ENCODE results near the gene EFEMP1. TPM values are rescaled to one million over a fixed set of nuclear protein-coding genes. Genes with fewer than 3 reads are reported as not detected.

EFEMP1 gene
- total and polyA plus RNA-seq, 2 of the 13 experiments (the other 11 are each of a cell fraction or from before 2014, with no cell fraction given), result not detected

DNA sequence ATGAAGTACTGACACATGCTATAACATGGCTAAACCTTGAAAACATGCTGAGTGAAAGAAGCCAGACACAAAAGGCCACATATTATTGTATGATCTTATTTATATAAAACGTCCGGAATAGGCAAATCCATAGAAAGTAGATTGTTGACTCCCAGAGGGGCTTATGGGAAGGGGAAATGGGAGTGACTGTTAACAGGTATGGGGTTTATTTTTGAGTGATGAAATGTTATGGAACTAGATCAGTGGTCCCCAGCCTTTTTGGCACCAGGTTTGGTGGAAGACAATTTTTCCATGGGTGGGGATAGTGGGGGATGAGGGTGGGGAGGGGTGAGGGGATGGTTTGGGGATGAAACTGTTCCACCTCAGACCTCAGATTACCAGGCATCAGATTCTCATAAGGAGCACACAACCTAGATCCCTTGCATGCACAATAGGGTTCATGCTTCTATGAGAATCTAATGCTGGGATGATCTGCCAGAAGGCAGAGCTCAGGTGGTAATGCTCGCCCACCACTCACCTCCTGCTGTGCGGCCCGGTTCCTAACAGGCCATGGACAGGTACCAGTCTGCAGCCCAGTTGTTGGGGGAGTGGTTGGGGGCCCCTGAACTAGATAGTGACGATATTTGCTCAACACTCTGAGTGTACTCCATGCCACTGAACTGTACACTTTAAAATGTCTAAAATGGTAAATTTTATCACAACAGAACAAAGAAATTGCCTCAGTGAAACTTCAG, 59.1 kb downstream of the EFEMP1 start:
- TF ChIP-seq SYNCRIP (IDR thresholded peaks at IDR 0.05; ENCODE audit: insufficient read depth, low read depth, low read length) (no peak), NFIC (IDR thresholded peaks at IDR 0.05; ENCODE audit: low read length) (no peak), ZNF12 (CRISPR knock-in tag; IDR thresholded peaks at IDR 0.05) (no peak), ZSCAN21 (CRISPR knock-in tag; IDR thresholded peaks at IDR 0.05; ENCODE audit: borderline replicate concordance) (no peak)
- TF ChIP-seq, protein P1, sequence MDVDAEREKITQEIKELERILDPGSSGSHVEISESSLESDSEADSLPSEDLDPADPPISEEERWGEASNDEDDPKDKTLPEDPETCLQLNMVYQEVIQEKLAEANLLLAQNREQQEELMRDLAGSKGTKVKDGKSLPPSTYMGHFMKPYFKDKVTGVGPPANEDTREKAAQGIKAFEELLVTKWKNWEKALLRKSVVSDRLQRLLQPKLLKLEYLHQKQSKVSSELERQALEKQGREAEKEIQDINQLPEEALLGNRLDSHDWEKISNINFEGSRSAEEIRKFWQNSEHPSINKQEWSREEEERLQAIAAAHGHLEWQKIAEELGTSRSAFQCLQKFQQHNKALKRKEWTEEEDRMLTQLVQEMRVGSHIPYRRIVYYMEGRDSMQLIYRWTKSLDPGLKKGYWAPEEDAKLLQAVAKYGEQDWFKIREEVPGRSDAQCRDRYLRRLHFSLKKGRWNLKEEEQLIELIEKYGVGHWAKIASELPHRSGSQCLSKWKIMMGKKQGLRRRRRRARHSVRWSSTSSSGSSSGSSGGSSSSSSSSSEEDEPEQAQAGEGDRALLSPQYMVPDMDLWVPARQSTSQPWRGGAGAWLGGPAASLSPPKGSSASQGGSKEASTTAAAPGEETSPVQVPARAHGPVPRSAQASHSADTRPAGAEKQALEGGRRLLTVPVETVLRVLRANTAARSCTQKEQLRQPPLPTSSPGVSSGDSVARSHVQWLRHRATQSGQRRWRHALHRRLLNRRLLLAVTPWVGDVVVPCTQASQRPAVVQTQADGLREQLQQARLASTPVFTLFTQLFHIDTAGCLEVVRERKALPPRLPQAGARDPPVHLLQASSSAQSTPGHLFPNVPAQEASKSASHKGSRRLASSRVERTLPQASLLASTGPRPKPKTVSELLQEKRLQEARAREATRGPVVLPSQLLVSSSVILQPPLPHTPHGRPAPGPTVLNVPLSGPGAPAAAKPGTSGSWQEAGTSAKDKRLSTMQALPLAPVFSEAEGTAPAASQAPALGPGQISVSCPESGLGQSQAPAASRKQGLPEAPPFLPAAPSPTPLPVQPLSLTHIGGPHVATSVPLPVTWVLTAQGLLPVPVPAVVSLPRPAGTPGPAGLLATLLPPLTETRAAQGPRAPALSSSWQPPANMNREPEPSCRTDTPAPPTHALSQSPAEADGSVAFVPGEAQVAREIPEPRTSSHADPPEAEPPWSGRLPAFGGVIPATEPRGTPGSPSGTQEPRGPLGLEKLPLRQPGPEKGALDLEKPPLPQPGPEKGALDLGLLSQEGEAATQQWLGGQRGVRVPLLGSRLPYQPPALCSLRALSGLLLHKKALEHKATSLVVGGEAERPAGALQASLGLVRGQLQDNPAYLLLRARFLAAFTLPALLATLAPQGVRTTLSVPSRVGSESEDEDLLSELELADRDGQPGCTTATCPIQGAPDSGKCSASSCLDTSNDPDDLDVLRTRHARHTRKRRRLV (CRISPR knock-in tag; IDR thresholded peaks at IDR 0.05), result no peak
- TF ChIP-seq, protein P2, sequence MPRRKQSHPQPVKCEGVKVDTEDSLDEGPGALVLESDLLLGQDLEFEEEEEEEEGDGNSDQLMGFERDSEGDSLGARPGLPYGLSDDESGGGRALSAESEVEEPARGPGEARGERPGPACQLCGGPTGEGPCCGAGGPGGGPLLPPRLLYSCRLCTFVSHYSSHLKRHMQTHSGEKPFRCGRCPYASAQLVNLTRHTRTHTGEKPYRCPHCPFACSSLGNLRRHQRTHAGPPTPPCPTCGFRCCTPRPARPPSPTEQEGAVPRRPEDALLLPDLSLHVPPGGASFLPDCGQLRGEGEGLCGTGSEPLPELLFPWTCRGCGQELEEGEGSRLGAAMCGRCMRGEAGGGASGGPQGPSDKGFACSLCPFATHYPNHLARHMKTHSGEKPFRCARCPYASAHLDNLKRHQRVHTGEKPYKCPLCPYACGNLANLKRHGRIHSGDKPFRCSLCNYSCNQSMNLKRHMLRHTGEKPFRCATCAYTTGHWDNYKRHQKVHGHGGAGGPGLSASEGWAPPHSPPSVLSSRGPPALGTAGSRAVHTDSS (CRISPR knock-in tag; conservative IDR thresholded peaks at IDR 0.05), result no peak
- TF ChIP-seq, protein P3, sequence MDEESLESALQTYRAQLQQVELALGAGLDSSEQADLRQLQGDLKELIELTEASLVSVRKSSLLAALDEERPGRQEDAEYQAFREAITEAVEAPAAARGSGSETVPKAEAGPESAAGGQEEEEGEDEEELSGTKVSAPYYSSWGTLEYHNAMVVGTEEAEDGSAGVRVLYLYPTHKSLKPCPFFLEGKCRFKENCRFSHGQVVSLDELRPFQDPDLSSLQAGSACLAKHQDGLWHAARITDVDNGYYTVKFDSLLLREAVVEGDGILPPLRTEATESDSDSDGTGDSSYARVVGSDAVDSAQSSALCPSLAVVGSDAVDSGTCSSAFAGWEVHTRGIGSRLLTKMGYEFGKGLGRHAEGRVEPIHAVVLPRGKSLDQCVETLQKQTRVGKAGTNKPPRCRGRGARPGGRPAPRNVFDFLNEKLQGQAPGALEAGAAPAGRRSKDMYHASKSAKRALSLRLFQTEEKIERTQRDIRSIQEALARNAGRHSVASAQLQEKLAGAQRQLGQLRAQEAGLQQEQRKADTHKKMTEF (CRISPR knock-in tag; IDR thresholded peaks at IDR 0.05), result no peak
- Histone ChIP-seq H4K20me1 (ENCODE audit: insufficient read depth, low read length) (no peaks in the 10 kb centered on the region), H3K79me2 (ENCODE audit: insufficient read depth, low read length) (no peaks in the 10 kb centered on the region), H3K27me3 (ENCODE audit: control insufficient read depth in 1 of 2, insufficient read depth in 2 of 2, low read length in 2 of 2) (no peaks in the 10 kb centered on the region), H3K4me3 (replicated peaks in 1 of 3; ENCODE audit: insufficient read depth in 1 of 3, low read depth in 2 of 3, low read length in 3 of 3) (no peak overlapping the region), H3K27ac (ENCODE audit: extremely low read length, insufficient read depth, low read length) (no peak overlapping the region), H3K4me2 (ENCODE audit: low read depth, low read length) (no peak overlapping the region), H2AFZ (ENCODE audit: low read length) (no peak overlapping the region), H3K9ac (ENCODE audit: insufficient read depth, low read depth, low read length) (no peak overlapping the region), H3K9me3 (ENCODE audit: low read length) (no peaks in the 10 kb centered on the region), H3K36me3 (replicated peaks in 1 of 2; ENCODE audit: control insufficient read depth in 1 of 2, insufficient read depth in 2 of 2, low read length in 2 of 2) (no peaks in the 10 kb centered on the region), H3K4me1 (ENCODE audit: insufficient read depth, low read length) (no peaks in the 10 kb centered on the region)
- BruUV-seq (replicated peaks), result no TSS peak
- WGBS (ENCODE audit: low lambda C conversion rate), result 11% methylated on average over 6 of the region's 6 CpGs
- CTCF ChIA-PET (ENCODE audit: low intra/inter-chr PET ratio, low total read pairs), result no interaction called here
- no peak for ATAC-seq
- FAIRE-seq, result no peak
- in situ Hi-C loops (cut with HindIII; ENCODE audit: extremely low pct_ligation_motif_present, low pct_unique_long_range_greater_than_20kb) (no loop called here), intact Hi-C loops (cut with micrococcal nuclease; ENCODE audit: unreplicated experiment) (no loop called here)
- no peak for DNase-seq (ENCODE audit: low spot score)
- POLR2A ChIA-PET, result no interaction called here
